NCI-H2196 treated with DMSO at 0.1 percent for 48 hours (cell line): ENCODE measurements around the gene UFL1.
A peak's percentile ranks its signal among the peaks of the same experiment; 100 is the strongest.
"Not testable (repeated sequence)": the region's sequence is repeated elsewhere in the genome, so short reads cannot be mapped to it uniquely, and the experiment has no call there.

Experiments used
- DNase-seq: peaks from one replicate; lab custom pipeline; 2025; ENCODE audit not compliant: unreplicated experiment; lab: John Stamatoyannopoulos, UW

Gene UFL1

DNA sequence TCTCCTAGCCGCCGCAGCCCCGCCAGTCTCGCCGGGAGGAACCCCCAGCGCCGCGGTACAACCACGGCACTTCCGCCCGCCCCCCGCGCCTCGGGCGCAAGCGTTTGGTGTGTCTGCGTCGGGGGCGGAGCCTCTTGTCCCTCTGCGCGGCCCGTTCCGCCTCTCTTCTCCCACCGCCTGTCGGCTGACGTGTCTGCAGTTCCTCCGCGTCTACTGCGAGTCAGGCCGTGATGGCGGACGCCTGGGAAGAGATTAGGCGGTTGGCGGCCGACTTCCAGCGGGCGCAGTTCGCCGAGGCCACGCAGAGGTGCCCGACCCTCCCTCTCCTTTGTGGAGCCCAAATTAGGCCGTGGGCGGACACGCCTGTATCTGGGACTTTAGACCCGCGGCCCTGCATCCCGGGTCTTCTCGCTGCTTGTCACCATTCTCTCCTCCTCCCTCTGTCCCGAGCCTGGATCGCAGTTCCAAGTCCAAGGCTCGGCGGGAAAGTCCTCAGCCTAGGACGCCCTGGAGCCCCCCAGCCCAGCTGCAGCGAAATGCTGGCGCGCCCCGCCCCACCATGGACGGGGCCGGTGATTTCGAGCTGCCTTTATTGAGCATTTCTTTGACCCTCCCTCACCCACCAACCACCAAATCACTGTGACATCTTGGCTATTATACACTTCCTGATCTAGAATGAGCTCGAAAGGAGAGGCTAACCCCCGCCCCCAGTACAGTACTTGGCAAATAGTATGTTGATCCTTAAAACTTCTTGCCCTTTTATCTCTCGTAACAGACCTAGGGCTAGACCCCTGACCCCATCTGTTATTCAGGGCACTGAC, at the start of gene UFL1:
Gene UFL1 (plus strand): TSS at position 163 of the 821 bp plus-strand sequence. CDS start 68 bp downstream, at position 231.
- DNase-seq = peak; percentile 85

DNA sequence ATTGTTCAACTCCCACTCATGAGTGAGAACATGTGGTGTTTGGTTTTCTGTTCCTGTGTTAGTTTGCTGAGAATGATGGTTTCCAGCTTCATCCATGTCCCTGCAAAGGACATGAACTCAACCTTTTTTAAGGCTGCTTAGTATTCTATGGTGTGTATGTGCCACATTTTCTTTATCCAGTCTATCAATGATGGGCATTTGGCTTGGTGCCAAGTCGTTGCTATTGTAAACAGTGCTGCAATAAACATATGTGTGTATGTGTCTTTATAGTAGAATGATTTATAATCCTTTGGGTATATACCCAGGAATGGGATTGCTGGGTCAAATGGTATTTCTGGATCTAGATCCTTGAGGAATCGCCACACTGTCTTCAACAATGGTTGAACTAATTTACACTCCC, 49.3 kb upstream of the UFL1 start:
- not testable (repeated sequence) for DNase-seq

DNA sequence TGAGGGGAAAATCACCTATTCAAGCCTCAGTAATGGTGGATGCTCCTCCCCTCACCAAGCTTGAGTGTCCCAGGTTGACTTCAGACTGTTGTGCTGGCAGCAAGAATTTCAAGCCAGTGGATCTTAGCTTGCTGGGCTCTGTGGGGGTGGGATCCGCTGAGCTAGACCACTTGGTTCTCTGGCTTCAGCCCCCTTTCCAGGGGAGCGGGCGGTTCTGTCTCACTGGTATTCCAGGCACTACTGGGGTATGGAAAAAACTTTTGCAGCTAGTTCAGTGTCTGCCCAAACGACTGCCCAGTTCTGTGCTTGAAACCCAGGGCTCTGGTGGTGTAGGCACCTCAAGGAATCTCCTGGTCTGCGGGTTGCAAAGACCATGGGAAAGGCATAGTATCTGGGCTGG, 42.9 kb upstream of the UFL1 start:
- no peak for DNase-seq

DNA sequence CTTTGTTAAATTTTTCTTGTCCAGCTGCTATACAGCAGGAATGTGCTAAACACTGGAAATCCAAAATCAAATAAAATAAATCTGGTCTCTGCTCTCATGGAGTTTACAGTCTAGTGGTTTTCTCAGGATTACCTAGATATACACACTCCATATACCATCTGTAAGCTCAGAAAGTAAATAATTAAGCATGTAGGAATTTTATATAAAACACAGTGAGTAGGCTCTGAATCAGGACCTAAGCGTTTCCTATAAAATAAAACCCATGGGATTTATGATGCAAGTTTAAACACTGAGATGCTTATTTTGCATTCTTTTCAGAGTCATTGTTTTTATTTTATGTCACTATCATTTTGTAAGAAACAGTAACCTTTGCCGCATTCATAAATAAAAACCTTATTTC, 29.7 kb upstream of the UFL1 start:
- no peak for DNase-seq

DNA sequence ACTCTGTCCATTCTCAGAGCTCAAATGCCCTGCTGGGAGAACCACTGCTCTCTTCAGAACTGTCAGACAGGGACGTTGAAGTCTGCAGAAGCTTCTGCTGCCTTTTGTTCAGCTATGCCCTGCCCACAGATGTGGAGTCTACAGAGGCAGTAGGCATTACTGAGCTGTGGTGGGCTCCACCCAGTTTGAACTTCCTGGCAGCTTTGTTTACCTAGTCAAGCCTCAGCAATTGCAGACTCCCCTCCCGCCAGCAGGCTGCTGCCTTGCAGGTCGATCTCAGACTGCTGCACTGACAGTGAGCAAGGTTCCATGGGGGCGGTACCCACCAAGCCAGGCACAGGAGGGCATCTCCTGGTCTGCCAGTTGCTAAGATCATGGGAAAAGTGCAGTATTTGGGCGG, 21.8 kb upstream of the UFL1 start:
- no peak for DNase-seq

DNA sequence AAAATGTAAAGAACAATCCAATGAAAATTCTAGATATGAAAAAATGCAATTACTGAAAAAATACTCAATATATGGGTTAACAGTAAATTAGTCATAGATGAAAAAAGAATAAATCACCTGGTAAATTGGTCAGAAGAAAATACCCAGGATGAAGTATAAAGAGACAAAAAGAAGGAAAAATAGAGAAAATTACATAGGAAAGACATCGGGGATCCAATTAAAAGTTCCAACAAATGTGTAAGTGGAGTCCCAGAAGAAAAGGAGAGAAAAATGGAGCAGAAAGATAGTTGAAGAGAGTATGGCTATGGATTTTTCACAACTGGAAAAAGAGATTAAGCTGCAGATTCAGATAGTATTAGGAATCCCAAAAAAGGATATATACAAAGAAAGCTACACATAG, 18.7 kb upstream of the UFL1 start:
- no peak for DNase-seq

DNA sequence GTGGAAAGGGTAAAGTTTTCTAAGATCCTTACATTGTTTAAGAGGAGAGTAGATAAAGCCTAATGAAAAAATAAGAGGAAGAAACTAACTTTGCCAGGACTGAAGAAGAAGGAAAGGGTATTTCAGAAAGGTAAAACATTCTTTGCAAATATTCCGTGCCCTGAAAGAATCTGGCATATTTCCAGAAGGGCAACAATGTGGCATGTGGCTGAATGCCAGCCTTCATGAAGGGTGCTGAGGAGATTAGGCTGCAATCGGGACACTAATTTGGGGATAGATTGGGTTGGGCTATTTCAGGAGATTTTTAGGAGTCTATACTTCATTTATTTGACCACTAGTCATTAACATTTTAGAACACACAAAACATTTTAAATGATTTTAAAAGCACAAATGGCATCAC, 16.2 kb upstream of the UFL1 start:
- DNase-seq = no peak

DNA sequence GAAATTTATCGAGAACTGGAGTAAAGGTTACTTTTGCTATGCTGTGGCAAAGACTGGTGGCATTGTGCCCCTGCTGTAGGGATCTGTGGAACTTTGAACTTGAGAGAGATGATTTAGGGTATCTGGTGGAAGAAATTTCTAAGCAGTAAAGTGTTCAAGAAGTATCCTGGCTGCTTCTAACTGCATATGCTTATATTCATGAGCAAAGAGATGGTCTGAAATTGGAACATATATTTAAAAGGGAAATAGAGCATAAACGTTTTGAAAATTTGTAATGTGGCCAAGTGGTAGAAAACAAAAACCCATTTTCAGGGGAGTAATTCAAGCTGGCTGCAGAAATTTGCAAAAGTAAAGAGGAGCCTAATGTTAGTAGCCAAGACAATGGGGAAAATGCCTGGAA, 12.3 kb upstream of the UFL1 start:
- no peak for DNase-seq

DNA sequence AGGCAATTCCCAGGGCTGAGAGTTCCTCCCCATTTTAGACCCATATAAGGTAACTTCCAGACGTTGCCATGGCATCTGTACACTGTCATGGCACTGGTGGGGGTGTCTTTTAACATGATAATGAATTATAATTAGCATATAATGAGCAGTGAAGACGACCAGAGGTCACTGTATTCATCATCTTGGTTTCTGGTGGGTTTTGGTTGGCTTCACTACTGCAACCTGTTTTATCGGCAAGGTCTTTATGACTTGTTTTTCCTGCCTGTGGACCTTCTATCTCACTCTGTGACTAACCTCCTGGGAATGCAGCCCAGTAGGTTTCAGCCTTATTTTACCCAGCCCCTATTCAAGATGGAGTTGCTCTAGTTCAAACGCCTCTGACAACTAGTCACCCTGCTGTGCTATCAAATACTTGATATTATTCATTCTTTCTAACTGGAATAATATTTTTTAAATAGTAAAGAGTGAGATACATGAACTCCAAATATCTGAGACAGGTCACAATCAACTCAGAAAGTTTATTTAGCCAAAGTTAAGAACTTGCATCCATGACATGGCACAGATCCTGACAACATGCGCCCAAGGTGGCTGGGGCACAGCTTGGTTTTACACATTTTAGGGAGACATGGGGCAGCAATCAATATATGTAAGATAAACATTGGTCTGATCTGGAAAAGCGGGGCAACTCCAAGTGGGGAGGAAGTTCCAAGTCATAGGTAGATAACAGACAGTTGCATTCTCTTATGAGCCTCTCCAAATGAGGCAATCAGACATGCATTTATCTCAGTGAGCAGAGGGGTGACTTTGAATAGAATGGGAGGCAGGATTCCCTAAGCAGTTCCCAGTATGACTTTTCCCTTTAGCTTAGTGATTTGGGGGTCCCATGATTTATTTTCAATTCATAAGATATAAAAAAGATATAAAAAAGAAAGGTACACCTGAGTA, 1.2 kb upstream of the UFL1 start:
- no peak for DNase-seq

DNA sequence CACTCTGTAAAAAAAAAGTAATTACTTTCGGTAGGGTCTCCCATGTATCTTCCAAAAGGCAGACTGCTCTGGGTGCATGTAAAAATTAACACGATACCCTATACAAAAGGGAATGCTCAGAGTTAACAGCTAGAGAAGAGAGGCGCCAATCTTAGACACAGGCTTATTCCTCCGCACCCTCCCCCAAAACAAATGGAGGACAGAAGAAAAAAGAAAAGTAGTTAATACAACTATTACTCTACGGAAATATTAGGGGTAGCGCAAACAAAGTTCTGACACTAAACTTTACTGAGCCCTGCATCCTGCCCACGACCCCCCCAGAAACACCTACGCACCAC, 331 bp upstream of the UFL1 start:
- no peak for DNase-seq

DNA sequence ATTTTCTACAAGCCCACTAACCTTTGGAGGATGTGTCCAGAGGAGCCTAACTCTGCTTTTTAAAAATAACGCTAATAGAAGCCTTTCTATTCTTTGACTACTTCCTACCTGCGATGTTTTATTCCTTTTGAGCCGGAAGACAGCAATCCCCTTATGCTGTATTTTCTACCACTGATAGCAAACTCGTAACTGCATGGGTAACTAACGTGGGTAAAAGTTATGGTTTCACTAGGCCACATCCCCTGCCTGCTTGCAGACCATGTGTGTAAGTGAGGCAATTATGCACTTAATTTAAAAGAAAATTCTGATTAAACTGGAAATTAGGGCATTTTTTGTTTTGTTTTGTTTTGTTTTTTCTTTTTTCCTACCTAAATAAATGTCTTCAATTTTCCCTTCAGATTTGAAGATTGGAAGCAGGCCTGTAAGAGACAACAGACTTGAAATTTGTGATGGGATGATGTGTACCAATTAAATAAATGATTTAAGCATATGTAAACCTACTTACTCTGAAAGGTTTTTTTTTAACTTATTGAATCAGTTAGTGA, 931 bp downstream of the UFL1 start:
- DNase-seq = no peak

DNA sequence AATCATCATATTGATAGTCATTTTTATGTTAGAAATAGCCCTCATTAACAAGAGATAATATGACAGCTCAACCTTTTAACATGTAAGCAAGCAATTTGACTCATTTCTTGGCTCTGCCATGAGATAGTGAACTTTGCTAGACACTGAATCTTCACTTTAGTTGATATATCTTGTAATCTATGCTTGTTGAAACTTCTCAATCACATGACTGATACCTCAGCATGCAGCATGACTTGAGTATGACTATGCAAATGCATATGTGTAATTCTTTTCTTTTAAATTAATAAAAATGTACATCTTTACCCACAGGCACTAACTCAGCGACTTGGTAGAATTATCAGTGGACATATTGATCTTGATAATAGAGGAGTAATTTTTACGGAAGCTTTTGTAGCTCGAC, 6.6 kb downstream of the UFL1 start:
- DNase-seq = no peak

DNA sequence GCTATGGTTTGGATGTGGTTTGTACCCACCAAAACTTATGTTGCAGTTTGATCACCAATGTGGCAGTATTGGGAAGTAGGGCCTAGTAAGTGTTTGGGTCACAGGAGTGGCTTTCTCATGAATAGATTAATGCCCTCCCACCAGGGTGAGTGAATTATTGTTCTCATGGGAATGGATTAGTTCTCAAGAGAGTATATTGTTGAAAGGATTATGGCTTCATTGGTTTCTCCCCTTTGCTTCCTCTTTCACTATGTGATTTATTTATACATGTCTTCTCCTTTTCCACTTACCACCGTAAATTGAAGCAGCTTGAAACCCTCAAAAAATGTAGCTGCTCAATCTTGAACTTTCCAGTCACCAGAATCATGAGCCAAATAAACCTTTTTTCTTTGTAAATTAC, 10.8 kb downstream of the UFL1 start:
- no peak for DNase-seq

DNA sequence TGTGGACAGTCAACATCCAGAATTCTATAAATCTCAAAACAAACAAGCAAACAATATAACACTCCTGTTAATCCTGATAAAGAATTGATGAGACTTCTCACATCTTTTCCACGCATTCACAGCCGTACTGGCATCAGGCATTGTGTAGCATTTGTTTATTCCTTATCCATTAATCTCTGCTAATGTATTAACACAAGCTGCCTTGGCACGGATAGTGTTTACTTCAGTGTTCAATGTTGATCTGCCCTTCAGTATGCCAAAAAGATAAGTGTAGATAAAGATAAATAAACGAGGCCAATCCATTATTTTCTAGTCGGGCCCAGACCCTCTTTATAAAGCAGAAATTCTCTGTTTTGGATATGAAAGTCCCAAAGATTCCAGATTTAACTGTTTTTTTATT, 16.1 kb downstream of the UFL1 start:
- DNase-seq = no peak

DNA sequence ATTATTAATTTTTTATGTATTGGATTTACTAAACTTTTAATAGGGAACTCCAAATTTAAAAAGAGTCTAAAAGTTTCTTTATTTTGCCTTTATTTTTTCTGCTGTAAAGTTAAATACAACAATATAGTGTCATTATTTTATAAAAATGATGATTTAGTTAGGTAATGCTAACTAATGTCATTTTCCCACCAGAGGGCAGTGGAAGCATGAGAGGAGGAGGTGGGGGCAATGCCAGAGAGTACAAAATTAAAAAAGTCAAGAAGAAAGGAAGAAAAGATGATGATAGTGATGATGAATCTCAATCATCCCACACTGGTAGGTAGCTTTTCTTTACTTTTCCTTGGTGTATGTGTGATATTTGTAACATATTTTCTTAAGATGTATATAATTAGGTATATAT, 21.1 kb downstream of the UFL1 start:
- DNase-seq = no peak

DNA sequence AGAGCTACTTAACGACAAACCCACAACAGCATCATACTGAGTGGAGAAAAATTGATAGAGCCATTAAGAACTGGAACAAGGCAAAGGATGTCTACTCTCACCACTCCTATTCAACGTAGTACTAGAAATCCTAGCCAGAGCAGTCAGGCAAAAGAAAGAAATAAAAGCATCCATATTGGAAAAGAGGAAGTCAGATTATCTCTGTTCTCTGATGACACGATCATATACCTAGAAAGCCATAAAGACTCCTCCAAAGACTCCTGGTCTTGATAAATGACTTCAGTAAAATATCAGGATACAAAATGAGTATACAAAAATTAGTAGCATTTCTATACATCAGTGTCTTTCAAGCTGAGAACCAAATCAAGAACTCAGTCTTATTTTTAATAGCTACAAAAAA, 24.3 kb downstream of the UFL1 start:
- DNase-seq = no peak

DNA sequence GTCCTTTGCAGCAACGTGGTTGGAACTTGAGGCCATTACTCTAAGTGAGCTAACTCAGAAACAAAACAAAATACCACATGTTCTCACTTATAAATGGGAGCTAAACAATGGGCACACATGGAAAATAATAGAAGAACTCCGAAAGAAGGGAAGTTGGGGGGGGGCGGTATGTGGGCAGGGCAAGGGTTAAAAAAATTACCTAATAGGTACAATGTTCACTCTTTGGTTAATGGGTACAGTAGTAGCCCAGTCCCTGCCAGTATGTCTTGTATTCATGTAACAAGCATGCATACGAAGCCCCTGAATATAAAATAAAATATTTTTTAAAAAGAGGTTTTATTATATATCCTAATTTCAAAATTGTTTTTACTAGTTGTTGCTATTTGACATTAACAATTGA, 26.0 kb downstream of the UFL1 start:
- no peak for DNase-seq

DNA sequence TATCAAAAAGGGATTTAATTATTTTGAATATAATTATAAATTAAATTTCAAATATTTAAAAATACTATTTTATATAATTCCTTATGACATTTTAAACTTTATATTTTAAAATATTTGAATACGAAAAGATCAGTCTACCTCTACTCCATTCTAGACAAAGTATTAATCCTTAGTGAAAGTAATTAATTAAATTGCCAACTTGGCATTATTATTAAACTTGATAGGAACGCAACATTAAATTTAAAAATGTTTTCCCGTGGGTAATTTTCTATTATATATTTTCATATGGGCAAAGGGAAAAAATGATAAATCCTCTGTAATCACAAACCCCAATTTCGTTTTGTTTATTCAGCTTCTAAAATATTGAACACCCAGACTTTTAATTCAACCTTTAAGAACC, 33.0 kb downstream of the UFL1 start:
- no peak for DNase-seq

DNA sequence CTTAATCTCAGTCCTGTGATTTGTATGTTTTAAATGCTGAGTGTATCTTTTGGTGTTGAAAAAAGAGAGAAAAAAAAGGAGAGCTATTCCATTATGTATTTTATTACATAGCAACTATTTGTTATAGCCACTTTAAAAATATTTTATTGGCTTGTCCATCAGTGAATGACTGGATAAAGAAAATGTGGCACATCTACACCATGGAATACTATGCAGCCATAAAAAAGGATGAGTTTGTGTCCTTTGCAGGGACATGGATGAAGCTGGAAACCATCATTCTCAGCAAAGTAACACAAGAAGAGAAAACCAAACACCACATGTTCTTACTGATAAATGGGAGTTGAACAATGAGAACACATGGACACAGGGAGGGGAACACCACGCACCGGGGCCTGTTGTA, 38.1 kb downstream of the UFL1 start:
- DNase-seq = not testable (repeated sequence)

DNA sequence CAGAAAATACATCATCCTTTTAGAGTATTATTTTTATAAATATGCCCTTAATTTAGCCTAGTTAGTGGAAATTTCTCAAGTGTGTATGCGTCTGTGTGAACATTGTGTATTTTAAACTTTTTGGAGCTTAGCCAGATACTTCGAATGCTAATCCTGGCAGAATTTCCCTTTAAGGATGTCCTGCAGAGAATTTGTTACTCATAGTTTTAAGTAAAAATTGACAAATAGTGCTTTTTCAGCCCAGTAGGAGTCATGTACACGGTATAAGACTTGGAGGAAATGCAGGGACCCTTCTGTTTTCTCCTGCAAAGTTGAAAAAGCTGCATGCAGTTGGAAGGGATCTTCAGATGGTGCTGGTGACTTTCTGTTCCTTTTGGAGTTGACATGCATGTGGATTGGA, 41.3 kb downstream of the UFL1 start, which contains the start of gene FHL5:
Gene FHL5 (plus strand): TSS at position 243 of the 400 bp plus-strand sequence. CDS start 40,486 bp downstream, outside the sequence.
- no peak for DNase-seq

DNA sequence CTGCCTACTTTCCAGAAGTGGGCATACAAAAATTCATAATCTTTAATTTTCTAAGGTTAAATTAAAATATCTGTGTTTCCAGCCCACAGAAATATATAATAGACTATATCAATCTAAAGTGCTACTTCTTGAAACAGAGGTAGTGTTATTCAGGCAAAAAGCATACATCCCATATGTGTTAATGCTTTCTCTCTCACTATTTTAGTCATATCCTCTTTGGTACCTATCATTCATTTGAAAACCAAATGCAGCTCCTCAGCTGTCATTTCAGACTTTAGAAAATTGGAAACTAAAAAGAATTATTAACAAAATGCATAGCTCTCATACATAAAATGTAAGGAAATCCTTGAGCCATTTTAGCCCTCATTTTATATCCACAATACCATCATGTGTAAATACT, 42.2 kb downstream of the UFL1 start:
- no peak for DNase-seq

DNA sequence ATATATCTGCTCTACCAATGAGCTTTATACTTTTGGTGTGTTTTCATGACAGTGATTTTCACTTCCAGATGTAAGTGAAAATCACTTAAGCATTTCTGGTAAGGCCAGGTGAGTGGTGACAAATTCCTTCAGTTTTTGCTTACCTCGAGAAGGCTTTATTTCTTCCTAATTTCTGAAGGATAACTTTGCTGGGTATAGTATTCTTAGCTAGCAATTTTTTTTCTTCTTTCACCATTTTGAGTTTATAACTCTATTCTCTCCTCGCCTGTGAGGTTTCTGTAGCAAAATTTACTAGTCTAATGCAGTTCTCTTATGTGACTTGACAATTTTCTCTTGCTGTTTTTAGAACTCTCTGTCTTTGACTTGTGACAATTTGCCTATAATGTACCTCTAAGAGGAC, 48.4 kb downstream of the UFL1 start:
- no peak for DNase-seq
